ENCODE data around the gene MGAT4B.
"Not testable (repeated sequence)": the region's sequence is repeated elsewhere in the genome, so short reads cannot be mapped to it uniquely, and the experiment has no call there.

MGAT4B gene

DNA sequence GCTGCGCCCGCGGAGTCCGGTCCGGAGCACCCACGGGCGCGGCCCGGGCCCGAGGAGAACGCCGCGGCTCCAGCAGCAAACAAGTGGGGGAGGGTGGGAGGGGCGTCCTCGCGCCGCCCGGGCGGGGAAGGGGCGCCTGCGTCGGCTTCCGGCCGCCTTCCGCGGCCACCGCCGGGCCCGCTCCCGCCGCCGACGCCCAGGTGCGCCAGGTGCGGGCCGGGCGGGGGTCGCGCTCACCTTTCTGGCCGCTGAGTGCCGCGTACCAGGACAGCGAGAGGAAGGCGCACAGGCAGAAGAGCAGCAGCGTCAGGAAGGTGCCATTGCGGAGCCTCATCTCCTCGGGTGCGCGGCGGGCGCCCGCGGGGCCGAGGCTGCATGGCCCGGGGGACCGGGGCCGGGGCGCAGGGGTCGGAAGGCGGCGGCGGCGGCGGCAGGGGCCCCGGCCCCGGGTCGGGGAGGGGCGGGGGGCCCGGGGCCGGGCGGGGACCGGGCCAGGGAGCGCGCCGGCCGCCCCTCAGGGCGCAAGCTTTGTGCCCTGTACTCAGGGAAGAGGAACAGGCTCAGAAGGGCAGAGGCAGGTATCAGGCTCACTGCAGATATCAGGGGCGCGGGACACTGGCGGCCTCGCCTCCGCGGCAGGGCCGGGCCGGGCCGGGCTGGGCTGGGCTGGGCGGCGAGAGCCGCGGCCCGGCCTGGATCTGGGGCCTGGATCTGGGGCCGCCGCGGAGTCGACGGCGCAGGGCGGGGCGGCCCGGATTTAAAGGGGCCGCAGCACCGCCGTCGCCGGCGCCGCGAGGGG lies at the start of gene MGAT4B:
TSS of gene MGAT4B (minus strand) at position 617 of the 799 bp plus-strand sequence. CDS start at position 334, 283 bp downstream.
- peak; percentile 68 to 73 for DNase-seq

DNA sequence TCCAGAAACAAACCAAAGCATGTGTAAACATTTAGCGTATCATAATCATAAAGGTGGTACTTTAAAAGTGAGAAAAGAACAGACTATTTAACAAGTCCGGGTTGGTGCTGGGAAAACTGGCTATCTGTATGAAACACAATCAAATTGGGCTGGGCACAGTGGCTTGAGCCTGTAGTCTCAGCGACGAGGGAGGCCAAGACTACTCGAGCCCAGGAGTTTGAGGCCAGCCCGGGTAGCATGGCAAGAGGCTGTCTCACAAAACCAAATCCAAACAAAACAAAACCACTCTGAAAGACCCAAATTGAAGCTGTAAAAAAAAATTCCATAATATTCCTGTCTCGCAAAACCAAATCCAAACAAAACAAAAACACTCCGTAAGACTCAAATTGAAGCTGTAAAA lies 47.7 kb upstream of the MGAT4B start:
- no peak for DNase-seq

DNA sequence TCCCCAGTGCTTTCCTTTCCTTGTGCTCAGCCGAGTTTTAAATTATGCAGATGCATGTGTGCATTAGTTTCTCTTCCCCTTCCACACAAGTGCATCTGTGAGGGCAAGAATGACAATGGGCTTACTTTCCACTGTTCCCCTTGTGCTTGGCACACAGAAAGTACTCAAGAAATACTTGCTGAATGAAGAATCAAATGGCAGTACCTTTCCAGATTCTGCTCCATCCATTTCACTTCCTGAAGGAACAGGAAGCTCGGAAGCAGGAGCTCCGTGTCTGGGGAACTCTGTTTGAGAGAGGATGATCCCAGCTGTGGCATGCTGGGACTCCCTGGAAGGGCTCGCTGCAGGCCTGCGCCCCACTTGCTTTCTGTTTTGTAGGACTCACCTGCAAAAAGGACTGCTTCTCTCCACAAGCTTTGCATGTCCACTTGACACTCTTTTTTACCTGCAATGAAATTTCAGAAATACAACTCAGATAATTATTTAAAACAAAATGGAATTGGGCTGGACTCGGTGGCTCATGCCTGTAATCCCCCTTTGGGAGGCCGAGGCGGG lies 46.4 kb upstream of the MGAT4B start:
- no peak for DNase-seq

DNA sequence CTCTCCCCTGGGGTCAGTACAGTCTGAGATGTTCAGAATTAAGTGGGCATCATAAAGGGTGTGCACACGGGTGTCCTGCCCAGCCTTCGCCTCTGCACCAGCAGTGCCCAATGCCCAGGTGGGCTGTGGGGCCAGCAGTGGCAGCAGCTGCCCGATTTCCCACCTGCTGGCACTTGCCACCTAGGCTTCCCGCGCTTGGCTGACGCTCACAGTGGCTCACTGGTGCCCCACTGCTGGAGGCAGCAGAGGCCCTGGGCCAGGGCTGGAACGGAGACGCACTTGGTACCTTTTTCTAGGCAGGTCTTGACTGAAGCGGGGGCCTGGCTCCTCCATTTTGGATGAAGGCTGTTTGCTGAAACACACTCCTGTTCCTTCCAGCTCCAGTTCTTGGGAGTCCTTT lies 35.0 kb upstream of the MGAT4B start:
- no peak for DNase-seq

DNA sequence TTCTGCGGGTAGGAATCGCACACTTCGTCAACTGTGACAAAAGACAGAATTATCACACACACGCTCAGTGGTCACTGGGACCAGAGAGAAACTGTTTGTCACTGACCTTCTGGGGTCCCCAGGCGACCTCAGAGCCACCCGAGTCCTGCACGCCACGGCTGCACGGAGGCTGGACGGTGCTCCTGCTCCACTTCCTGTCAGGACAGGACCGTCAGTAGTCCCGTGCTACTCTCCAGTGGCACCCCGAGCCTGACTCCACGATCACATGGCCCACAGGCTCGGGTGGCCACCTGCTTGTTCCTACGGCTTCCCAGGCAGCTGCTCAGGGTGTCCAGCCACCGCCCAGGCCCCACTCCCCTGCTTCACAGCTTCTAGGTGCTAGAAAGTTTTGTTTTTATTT lies 34.1 kb upstream of the MGAT4B start:
- DNase-seq: no peak

DNA sequence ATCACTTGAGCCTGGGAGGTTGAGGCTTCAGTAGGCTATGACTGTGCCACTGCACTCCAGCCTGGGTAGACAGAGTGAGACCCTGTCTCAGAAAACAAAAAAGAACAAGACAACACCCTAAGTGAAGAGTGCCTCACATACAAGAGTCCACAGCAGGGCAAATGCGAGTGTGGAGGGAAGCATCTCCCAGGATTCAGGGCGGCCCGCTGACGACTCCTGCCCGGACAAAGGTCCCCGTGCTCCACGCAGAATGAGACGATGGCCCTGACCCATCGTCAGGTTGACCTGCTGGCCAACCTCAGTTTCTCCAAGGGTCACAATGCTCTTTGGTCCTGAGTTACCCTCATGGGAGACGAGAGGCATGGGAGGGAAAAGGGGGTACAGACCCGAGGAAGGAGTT lies 33.7 kb upstream of the MGAT4B start:
- no peak for DNase-seq

DNA sequence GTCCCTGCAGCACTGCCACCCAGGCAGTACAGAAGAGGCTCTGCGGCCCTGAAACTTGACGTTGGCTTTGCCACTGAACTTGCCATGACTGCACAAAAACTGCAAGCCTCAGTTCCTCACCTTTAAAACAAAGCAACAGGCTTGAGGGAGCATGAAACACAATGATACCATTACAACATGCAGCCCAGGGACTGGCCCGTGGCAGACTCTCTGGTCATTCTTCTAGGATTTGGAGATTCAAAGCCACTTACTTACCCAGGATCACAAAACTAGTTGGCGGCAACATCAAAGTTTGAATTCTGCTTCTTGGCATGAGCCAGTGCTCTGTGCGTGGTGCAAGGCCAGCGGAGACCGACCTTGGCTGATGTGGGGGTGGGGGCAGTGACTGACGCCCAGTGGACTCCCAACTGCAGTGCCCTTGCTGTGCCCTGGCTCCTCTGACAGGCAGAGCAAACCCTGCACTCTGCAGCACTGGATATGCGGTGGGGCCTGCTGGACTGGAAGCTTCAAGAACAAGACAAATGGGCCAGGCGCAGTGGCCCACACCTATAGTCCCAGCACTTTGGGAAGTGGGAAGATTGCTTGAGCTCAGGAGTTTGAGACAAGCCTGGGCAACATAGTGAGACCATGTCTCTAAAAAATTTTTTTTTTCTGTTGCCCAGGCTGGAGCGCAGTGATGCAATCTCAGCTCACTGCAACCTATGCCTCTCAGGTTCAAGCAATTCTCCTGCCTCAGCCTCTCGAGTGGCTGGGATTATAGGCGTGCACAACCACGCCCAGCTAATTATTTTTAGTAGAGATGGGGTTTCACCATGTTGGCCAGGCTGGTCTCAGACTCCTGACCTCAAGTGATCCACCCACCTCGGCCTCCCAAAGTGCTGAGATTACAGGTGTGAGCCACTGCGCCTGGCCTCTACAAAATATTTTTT lies 32.9 kb upstream of the MGAT4B start:
- no peak for DNase-seq

DNA sequence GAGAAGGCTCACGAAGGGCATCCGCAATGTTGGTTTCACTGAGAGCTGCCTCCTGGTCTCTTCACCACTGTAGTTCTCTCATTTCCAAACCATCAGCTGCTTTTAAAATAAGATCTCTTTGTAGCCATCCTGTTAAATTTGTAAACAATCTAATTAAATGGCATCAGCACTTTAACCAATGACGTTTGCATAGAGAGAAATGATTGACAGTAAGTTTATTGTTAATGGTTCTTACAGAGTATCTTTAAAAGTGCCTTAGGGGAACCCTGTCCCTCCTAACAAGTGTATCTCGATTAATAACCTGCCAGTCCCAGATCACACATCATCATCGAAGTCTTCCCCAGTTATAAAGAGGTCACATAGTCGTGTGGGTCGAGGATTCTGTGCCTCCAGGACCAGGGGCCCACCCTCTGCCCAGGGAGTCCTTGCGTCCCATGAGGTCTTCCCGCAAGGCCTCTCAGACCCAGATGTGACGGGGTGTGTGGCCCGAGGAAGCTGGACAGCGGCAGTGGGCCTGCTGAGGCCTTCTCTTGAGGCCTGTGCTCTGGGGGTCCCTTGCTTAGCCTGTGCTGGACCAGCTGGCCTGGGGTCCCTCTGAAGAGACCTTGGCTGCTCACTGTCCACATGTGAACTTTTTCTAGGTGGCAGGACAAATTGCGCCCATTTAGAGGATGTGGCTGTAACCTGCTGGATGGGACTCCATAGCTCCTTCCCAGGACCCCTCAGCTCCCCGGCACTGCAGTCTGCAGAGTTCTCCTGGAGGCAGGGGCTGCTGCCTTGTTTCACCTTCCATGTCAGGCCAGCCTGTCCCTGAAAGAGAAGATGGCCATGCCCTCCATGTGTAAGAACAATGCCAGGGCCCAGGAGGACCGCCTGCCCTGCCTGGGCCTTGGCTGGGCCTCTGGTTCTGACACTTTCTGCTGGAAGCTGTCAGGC lies 30.7 kb upstream of the MGAT4B start:
- DNase-seq: no peak

DNA sequence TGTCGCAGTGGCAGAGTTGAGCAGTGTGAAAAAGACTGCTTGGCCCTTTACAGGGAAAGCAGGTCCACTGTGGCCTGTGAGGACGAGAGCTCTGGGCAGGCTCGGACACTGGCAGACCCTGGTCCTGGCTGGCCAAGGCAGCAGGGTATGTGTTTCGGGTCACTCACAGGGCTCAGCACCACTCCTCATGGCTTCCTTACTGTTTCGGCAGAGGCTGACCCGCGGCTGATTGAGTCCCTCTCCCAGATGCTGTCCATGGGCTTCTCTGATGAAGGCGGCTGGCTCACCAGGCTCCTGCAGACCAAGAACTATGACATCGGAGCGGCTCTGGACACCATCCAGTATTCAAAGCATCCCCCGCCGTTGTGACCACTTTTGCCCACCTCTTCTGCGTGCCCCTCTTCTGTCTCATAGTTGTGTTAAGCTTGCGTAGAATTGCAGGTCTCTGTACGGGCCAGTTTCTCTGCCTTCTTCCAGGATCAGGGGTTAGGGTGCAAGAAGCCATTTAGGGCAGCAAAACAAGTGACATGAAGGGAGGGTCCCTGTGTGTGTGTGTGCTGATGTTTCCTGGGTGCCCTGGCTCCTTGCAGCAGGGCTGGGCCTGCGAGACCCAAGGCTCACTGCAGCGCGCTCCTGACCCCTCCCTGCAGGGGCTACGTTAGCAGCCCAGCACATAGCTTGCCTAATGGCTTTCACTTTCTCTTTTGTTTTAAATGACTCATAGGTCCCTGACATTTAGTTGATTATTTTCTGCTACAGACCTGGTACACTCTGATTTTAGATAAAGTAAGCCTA lies 29.8 kb upstream of the MGAT4B start:
- DNase-seq: peak; percentile 52 to 60

DNA sequence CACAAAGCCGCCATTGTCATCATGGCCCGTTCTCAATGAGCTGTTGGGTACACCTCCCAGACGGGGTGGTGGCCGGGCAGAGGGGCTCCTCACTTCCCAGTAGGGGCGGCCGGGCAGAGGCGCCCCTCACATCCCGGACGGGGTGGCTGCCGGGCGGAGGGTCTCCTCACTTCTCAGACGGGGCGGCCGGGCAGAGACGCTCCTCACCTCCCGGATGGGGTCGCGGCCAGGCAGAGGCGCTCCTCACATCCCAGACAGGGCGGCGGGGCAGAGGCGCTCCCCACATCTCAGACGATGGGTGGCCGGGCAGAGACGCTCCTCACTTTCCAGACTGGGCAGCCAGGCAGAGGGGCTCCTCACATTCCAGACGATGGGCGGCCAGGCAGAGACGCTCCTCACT lies 28.2 kb upstream of the MGAT4B start:
- DNase-seq: not testable (repeated sequence)

DNA sequence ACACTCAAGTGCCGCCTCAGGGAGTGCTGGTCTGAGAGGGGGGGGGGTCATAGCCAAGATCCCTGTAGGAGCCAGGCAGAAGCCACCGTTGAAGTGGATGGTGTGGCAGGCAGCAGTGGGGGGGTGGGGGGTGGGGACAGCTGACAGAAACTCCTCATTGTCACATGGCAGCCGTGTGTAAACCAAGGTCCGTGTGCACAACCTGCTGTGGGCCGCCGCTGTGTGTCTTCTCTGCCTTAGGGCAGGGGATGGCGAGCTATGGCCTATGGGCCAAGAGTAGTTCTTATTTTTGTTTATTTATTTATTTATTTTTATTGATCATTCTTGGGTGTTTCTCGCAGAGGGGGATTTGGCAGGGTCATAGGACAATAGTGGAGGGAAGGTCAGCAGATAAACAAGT lies 27.5 kb upstream of the MGAT4B start:
- DNase-seq: no peak

DNA sequence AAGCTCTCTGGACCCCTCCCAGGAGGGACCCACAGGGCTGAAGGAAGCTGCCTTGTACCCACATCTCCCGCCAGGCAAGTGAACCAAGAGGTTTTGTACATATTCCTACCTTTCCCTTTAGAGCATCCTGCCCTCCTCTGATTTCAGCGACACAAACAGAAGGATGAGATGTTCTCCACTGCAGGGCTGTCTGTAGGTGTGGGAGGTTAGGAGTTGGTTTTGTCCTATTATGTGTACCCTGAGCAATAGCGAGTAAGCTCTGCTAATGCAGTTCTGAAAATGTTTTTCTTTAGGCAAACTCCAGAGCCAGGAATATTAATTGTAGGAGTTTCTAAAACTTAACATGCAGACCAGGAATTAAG lies 27.0 kb upstream of the MGAT4B start:
- DNase-seq: no peak

DNA sequence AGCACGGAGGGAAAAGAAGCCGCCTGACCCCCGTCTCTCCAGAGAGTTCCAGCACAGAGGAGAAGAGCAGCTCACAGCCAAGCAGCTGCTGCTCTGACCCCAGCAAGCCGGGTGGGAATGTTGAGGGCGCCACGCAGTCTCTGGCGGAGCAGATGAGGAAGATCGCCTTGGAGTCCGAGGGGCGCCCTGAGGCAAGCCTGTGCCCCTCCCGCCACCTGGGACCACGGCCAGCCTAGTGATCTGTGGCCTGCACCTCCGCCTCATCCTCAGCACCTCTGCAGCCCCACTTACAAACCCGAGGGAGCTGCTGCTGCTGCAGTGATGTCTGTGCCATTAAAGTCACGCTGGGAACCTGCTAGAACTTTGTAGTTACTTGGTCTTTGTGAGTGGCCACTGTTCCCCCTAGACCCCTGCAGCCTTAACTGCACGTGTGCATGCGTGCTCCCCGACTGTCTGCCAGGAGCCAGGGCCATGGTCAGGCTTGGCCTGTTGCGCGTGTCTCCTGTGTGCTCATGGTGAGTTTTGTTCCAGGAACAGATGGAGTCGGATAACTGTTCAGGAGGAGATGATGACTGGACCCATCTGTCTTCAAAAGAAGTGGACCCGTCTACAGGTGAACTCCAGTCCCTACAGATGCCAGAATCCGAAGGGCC lies 26.5 kb upstream of the MGAT4B start:
- no peak for DNase-seq

DNA sequence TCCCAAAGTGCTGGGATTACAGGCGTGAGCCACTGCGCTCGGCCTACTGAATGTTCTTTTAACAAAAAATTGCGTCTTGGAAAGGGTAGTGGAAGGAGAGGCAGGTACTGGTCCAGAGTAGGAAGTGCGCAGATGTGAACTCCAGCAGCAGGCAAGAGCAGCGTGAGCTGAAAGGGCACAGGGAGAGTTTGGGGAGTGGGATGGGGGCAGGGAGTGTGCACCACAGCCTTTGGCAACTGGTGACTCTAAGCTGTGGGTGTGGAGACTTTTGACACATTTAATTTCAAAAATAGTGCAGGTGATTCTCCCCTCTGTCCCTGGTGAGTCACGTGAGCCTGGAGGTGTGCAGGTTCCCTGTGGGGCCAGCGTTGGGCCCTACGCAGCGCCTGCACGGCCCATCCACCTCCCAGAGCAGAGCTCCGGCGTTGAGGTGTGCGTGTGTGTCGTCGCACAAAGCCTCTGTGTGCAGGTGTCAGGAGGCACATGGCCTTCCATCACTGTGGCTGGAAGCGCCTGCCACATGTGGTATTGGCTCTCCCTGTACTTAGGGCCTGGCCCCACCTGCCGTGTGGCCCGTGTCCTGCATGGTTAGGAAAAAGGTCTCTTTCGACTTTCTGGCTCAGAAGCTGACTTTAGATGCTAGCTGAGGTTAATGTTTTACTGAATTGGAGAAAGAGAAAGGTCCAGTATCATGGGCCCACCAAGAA lies 25.5 kb upstream of the MGAT4B start:
- no peak for DNase-seq

DNA sequence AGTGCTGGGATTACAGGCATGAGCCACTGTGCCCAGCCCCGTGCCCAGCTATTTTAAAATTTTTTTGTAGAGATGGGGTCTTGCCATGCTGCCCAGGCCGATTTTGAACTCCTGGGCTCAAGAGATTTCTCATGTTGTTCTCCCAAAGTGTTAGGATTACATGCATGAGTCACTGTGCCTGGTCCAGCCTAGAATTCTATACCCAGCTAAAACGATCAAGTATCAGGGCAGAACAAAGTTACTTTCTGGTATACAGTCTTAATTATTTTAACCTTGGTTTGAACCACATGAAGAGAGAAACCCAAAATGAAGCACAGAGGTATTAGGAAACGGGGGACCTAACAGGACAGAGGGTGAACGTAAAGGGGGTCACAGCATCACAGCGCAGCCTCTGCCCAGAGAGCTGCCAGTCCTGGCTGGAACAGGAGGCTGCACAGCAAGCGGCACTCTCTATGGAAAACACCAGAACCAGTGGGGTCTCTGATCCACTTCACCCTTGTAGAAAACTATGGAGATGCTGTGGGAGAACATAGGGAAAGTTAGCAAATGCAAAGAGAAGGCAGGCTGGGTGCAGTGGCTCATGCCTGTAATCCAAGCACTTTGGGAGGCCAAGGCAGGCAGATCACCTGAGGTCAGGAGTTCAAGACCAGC lies 24.3 kb upstream of the MGAT4B start:
- no peak for DNase-seq

DNA sequence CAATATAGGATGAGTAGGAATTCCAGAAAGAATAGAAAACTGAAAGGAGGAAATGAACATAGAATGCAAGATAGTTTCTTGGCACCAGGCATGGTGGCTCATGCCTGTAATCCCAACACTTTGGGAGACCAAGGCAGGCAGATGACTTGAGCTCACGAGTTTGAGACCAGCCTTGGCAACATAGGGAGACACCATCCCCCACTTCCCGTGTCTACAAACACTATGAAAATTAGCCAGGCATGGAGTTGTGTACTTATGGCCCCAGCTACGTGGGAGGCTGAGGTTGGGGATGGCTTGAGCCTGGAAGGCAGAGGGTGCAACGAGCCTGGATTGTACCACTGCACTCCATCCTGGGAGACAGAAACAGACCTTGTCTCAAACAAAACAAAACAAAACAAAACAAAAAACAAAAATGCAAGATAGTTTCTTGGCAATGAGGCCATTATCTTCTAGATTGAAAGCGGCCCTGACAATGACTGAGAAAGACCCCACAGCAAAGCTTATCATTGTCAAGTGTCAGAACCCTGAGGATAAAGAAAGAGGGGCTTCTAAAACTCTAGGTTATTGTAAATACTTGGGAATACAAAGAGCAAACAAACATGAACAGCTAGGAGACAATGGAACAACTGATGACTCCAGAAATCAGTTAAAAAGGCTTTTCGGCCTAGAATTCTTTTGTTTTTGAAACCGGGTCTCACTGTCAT lies 23.2 kb upstream of the MGAT4B start:
- DNase-seq: no peak

DNA sequence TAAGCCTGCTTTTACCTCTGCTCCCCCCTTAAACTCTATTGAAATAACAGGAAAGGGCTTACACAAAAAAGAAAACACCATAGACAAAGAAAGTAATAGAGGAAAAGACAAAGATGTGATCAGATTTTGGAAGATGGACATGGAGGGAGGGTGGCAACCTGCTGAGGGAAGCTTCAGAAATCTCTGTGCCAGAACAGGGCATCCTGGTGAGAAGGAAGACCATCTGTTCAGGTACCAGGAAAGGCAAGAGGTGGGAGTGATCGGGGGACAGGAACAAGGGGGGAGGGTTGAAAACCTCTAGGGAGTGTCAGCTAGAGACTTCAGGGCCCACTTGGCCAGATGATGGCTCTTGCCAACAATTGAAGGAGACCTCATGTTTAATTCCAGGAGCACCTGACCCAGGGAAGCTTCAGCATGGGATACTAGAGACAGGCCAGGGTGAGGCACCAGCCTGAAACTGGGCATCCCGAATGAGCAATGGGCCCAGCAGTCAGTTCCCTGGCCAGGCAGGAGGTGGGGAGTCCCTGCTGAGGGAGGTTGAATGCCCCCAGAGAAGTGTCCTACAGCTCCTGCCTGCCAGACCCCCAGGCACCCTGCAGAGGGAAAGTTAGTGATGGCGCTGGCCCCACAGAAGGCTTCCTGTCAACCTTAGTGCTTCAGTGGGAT lies 22.2 kb upstream of the MGAT4B start:
- no peak for DNase-seq

DNA sequence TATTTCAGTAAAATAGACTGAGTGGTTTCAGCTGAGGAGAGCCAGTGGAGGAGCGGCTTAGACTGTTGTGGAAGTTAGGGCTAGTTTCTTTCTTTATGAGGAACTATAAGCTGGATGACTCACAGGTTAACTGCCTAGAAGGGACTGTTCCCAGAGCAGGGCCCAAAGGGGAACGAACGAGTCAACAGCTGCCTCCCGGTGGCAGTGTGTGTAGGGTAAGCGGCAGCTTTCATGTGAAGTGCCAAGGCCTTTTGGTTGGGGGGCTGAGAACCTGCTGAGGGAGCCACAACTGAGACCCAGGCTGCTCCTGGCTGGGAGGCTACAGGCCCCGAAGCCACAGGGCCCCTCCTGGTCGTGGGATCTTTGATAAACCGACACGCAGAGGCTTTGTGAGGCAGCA lies 21.0 kb upstream of the MGAT4B start:
- DNase-seq: peak; percentile 67
